ENCODE data around the gene IGFBP7. TPM values are rescaled to one million over a fixed set of nuclear protein-coding genes. Genes with fewer than 3 reads are reported as not detected.

IGFBP7 gene, protein sequence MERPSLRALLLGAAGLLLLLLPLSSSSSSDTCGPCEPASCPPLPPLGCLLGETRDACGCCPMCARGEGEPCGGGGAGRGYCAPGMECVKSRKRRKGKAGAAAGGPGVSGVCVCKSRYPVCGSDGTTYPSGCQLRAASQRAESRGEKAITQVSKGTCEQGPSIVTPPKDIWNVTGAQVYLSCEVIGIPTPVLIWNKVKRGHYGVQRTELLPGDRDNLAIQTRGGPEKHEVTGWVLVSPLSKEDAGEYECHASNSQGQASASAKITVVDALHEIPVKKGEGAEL
- total RNA-seq: 1,000 to 10,000 TPM in 1 of 4 donors, 100 to 1,000 TPM in 3; 515 to 1,168 (median 594) TPM

DNA sequence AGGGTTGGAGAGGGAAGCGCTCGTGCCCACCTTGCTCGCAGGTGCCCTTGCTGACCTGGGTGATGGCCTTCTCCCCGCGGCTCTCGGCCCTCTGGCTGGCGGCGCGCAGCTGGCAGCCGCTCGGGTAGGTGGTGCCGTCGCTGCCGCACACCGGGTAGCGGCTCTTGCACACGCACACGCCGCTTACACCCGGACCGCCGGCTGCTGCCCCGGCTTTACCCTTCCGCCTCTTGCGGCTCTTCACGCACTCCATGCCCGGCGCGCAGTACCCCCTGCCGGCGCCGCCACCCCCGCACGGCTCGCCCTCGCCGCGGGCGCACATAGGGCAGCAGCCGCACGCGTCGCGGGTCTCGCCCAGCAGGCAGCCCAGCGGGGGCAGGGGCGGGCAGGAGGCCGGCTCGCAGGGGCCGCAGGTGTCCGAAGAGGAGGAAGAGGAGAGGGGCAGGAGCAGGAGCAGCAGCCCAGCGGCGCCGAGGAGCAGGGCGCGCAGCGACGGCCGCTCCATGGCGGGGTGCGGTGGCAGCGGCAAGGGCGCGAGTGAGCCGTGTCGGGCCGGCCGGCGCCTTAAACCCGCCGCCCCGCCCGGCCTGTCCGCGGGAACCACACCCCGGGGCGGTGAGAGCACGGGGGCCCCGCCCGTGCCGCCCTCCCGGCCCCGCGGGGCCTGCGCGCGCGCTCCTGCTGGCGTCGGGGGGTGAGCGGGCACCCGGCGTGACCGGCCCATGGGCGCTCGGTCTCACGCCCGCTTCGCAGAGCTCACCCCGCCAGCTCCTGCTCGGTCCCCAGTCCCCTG is at the start of gene IGFBP7:
IGFBP7 (minus strand) TSS at position 539 of the 793 bp plus-strand sequence; CDS start at position 505, 34 bp downstream.
- ATAC-seq (ENCODE audit: low FRiP score) (peak; percentile 90), DNase-seq (ENCODE audit: low spot score) (no peak)
- TF ChIP-seq CTCF (IDR thresholded peaks at IDR 0.05): no peak

DNA sequence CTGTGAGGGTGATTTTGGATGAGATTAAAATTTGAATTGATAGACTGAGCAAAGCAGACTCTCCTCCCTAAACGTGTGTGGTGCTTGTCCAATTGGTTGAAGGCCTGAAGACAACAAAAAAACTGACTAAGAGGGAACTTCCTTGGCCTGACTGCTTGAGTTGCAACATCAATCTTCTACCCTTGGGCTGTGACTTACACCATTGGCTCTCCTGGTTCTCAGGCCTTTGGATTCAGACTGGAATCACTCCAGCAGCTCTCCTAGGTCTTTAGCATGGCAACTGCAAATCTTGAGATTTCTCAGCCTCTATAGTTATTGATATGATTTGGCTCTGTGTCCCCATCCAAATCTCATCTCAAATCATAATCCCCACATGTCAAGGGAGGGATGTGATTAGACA is 49.7 kb upstream of the IGFBP7 start:
- TF ChIP-seq CTCF (IDR thresholded peaks at IDR 0.05): no peak
- DNase-seq (ENCODE audit: low spot score): no peak

DNA sequence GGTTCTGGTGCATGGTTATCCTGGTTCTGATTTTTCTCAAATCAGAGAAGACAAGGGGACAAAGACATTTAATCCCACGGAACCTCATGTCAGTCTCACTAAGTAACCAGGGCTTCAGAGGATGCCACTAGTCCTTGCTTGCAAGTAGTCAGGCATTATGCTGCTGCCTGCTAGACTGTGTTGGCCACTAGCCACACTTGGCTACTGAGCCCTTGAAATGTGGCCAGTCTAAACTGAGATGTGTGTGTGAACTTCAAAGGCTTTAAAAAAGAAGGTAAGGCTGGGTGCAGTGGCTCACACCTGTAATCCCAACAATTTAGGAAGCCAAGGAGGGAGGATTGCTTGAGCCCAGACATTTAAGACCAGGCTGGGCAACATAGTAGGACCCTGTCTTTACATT is 48.6 kb upstream of the IGFBP7 start:
- ATAC-seq (ENCODE audit: low FRiP score) (no peak), DNase-seq (ENCODE audit: low spot score) (no peak)
- TF ChIP-seq CTCF (IDR thresholded peaks at IDR 0.05): no peak

More for the DNA sequence above, 49.7 kb upstream of the IGFBP7 start:
- no peak for ATAC-seq (ENCODE audit: low FRiP score)

DNA sequence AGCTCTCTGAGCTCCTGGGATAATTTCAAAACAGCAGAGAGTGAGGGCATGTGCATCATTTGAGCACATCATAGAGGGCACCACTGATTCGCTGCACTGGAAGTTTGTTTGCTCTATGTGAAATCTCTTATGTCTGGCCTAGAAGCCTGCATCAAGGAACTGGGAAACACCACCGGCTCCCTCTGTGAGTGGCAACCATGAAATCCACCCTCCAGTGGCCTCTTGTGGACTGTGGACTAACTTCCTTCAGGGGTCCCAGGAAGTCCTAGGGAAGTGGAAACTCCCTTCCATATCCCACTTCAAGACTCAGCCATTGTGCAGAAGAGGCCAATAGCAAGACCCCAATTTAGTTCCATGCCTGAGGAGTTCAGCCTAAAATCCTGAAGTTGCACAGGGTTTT is 48.0 kb upstream of the IGFBP7 start:
- no peak for TF ChIP-seq CTCF (IDR thresholded peaks at IDR 0.05)
- no peak for ATAC-seq (ENCODE audit: low FRiP score)
- DNase-seq (ENCODE audit: low spot score): no peak

- TF ChIP-seq CTCF (IDR thresholded peaks at IDR 0.05): no peak
- DNase-seq (ENCODE audit: low spot score) (no peak), ATAC-seq (ENCODE audit: low FRiP score) (no peak)
Measured at GRCh38 chr4:57157596-57158137, 47.5 kb upstream of the IGFBP7 start.

- DNase-seq (ENCODE audit: low spot score): no peak
- ATAC-seq (ENCODE audit: low FRiP score): no peak
- no peak for TF ChIP-seq CTCF (IDR thresholded peaks at IDR 0.05)
Measured at GRCh38 chr4:57156242-57156990, 46.2 kb upstream of the IGFBP7 start.

Measured in omental fat pad (tissue), 4 donors.